Measurements from ENCODE around the gene TUBA4B.
"Not testable (repeated sequence)": the region's sequence is repeated elsewhere in the genome, so short reads cannot be mapped to it uniquely, and the experiment has no call there.

The TUBA4B gene

DNA sequence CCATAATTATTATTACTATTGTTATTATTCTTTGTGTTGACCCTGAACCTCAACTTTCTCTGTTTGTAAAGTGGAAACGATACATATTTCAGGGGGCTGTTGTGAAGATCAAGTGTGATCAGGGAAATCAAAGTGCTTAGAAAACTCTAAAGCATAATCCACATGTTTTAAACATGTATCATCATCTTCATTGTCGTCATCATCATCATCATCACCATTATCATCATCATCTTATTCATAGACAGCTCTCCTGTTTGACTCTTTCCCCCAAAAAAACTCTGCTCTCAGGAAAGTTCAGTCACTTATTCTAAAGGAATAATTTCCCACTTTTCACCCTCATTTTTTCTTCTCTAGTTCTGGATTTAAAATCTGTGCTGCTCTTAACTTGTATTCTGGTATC is 51.2 kb downstream of the TUBA4B start:
- FAIRE-seq (no peak), DNase-seq (ENCODE audit: insufficient read length, low spot score) (no peak)
- TF ChIP-seq SPI1 (IDR thresholded peaks at IDR 0.05; ENCODE audit: low read depth, low read length) (no peak), PAX5 (IDR thresholded peaks at IDR 0.05; ENCODE audit: insufficient read depth, low read length, severe bottlenecking) (no peak), POU2F2 (IDR thresholded peaks at IDR 0.05; ENCODE audit: low read depth, low read length) (no peak), TAF1 (IDR thresholded peaks at IDR 0.05; ENCODE audit: low read depth, low read length) (no peak), POLR2AphosphoS5 (IDR thresholded peaks at IDR 0.05; ENCODE audit: low read depth, low read length) (no peak), POLR2A (IDR thresholded peaks at IDR 0.05; ENCODE audit: low read depth, low read length) (no peak)

DNA sequence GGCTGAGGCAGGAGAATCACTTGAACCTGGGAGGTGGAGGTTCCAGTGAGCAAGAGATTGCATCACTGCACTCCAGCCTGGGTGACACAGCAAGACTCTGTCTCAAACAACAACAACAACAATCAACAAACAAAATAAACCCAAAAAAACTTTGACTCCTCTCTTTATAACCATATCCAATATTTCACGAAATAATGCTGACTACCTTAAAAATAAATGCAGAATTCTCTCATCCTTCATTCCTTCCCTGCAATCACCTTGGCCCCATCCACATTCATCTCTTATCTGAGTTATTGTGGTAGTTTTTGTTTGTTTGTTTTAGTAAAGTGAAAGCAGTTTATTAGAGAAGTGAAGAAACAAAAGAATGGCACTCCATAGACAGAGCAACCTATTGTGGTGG is 53.0 kb downstream of the TUBA4B start:
- DNase-seq (ENCODE audit: insufficient read length, low spot score) (no peak), FAIRE-seq (no peak)
- no peak for TF ChIP-seq POU2F2 (IDR thresholded peaks at IDR 0.05; ENCODE audit: low read depth, low read length)
- no peak for TF ChIP-seq SPI1 (IDR thresholded peaks at IDR 0.05; ENCODE audit: low read depth, low read length)
- TF ChIP-seq POLR2AphosphoS5 (IDR thresholded peaks at IDR 0.05; ENCODE audit: low read depth, low read length), result no peak
- TF ChIP-seq TAF1 (IDR thresholded peaks at IDR 0.05; ENCODE audit: low read depth, low read length), result no peak
- TF ChIP-seq PAX5 (IDR thresholded peaks at IDR 0.05; ENCODE audit: insufficient read depth, low read length, severe bottlenecking), result no peak
- TF ChIP-seq POLR2A (IDR thresholded peaks at IDR 0.05; ENCODE audit: low read depth, low read length), result no peak

DNA sequence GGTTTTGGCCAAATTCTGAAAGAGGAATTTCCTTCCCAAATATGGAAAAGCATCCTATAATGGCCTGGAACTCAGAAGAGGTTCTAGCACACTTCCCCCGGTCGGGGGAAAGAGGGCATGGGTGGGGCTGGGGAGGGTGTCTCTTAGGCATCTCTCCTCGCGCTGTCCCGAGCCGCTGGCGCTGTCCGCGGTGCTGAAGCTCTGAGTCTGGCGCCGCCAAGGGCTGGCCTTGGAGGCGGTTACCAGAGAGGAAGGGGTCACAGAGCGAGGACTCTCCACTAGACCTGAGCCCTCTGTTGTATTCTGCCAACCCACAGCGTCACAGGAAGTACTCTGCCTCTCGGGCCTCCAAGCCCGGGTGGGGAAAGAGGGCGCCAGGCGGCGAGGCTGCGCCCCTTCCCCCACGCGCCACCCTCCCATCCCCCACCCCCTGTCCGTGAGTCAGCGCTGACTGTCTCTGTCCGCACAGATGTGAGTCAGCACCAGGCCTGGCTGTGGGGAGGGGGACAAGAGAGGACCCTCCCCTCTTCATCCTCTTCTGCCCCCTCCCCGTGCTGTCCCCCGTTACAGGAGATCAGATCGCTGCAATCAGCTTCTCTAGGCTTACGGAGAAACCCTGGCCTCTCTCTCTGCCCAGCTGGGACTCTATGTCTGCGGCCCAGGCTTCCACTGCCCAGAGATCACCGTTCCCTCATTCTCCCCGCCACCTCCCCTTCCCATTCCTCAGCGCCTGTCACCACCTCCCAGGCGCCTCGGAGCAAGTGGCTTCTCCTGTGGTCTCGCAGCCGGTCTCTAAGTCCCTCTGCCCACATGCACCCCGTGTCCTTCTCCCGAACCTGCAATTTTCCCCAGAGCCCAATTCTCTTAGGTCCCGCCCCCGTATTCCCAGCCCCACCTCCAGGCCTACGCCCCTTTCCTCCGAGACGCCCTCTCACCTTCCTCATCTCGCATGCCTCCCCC is 55.4 kb downstream of the TUBA4B start:
- TF ChIP-seq PAX5 (IDR thresholded peaks at IDR 0.05; ENCODE audit: insufficient read depth, low read length, severe bottlenecking) (no peak), SPI1 (IDR thresholded peaks at IDR 0.05; ENCODE audit: low read depth, low read length) (no peak), POU2F2 (IDR thresholded peaks at IDR 0.05; ENCODE audit: low read depth, low read length) (no peak), POLR2A (IDR thresholded peaks at IDR 0.05; ENCODE audit: low read depth, low read length) (no peak), POLR2AphosphoS5 (IDR thresholded peaks at IDR 0.05; ENCODE audit: low read depth, low read length) (no peak), TAF1 (IDR thresholded peaks at IDR 0.05; ENCODE audit: low read depth, low read length) (no peak)
- DNase-seq (ENCODE audit: insufficient read length, low spot score), result peak; percentile 71
- peak; percentile 41 for FAIRE-seq

DNA sequence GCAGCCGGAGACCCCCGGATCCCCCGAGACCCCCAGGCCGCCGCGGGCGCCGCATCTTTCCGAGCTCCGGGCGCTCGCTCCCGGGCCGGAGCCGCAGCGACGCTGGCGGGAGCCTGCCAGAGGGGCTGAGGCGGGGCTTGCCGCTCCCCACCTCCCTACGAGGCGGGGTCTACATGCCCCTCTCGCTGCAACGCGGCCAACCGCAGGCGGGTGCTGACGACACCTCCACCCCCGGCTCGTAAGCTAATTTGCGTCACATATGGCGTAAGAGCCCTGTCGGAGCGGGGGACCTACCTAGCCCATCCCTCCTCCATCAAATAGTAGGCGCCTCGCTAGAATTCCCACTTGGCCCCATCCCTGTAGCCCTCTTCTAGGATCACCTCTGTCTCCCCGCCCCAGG is 56.2 kb downstream of the TUBA4B start, which contains the start of gene PTPRN:
Gene PTPRN (minus strand): TSS at position 124 of the 400 bp plus-strand sequence. CDS start 69 bp downstream, at position 55.
- DNase-seq (ENCODE audit: insufficient read length, low spot score) (no peak), FAIRE-seq (no peak)
- TF ChIP-seq TAF1 (IDR thresholded peaks at IDR 0.05; ENCODE audit: low read depth, low read length), result no peak
- TF ChIP-seq POU2F2 (IDR thresholded peaks at IDR 0.05; ENCODE audit: low read depth, low read length), result no peak
- no peak for TF ChIP-seq SPI1 (IDR thresholded peaks at IDR 0.05; ENCODE audit: low read depth, low read length)
- no peak for TF ChIP-seq POLR2A (IDR thresholded peaks at IDR 0.05; ENCODE audit: low read depth, low read length)
- TF ChIP-seq PAX5 (IDR thresholded peaks at IDR 0.05; ENCODE audit: insufficient read depth, low read length, severe bottlenecking), result no peak
- TF ChIP-seq POLR2AphosphoS5 (IDR thresholded peaks at IDR 0.05; ENCODE audit: low read depth, low read length), result no peak

DNA sequence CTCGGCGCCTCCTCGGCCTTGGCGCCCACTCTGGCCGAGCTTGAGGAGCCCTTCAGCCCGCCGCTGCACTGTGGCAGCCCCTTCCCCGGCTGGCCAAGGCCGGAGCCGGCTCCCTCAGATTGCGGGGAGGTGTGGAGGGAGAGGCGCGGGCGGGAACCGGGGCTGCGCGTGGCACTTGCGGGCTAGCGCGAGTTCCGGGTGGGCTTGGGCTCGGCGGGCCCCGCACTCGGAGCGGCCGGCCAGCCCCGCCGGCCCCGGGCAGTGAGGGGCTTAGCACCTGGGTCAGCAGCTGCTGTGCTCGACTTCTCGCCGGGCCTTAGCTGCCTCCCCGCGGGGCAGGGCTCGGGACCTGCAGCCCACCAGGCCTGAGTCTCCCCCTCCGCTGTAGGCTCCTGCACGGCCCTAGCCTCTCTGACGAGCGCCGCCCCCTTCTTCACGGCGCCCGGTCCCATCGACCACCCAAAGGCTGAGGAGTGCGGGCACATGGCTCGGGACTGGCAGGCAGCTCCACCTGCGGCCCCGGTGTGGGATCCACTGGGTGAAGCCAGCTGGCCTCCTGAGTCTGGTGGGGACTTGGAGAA is 59.7 kb downstream of the TUBA4B start:
- DNase-seq (ENCODE audit: insufficient read length, low spot score); FAIRE-seq: not testable (repeated sequence)

DNA sequence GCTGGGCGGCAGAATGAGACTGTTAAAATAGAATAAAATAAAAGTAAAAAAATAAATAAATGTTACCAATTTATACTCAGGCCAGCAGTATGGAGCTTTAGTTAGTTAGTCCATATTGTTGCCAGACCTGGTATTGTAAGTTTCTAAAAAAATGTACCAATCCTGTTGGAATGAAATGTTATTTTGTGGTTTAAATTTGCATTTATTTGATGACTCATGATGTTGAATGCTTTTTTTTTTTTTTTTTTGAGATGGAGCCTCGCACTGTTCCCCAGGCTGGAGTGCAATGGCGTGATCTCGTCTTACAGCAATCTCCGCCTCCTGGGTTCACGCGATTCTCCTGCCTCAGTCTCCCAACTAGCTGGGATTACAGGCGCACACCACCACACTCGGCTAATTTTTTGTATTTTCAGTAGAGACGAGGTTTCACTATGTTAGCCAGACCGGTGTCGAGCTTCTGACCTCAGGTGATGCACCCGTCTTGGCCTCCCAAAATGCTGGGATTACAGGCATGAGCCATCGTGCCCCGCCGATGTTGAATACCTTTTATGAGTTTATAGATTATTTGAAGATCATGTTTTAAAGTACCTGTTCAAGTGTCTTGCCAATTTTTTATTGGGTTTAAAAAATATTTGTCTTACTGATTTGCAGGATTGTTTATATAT is 61.9 kb downstream of the TUBA4B start:
- DNase-seq (ENCODE audit: insufficient read length, low spot score) (no peak), FAIRE-seq (no peak)
- TF ChIP-seq POU2F2 (IDR thresholded peaks at IDR 0.05; ENCODE audit: low read depth, low read length) (no peak), POLR2A (IDR thresholded peaks at IDR 0.05; ENCODE audit: low read depth, low read length) (no peak), TAF1 (IDR thresholded peaks at IDR 0.05; ENCODE audit: low read depth, low read length) (no peak), SPI1 (IDR thresholded peaks at IDR 0.05; ENCODE audit: low read depth, low read length) (no peak), POLR2AphosphoS5 (IDR thresholded peaks at IDR 0.05; ENCODE audit: low read depth, low read length) (no peak), PAX5 (IDR thresholded peaks at IDR 0.05; ENCODE audit: insufficient read depth, low read length, severe bottlenecking) (no peak)
